H1 (cell line): ENCODE data around the gene NTMT1. TPM values are rescaled to one million over a fixed set of nuclear protein-coding genes. Genes with fewer than 3 reads are reported as not detected.

ENCODE experiments used
- CTCF ChIA-PET: fragments of 300-600 bp; sonication (Branson Sonifier 250); formaldehyde crosslinking; loops from one replicate; lab custom pipeline; 2021; ENCODE audit not compliant: partially characterized antibody; lab: Charles Lee
- POLR2A ChIA-PET: fragments of 300-600 bp; sonication (Branson Sonifier 250); formaldehyde crosslinking; loops from one replicate; lab custom pipeline; 2021; ENCODE audit warnings: inconsistent platforms; ENCODE audit not compliant: partially characterized antibody; lab: Charles Lee
- DNase-seq, 2 experiments: peaks; one replicate each; pipeline versions ENCODE4 v3.0.0 to v3.0.0-alpha.2; 2010 to 2022; ENCODE audit warnings: low spot score in 2 of 2, low read depth in 1 of 2, mixed read lengths in 1 of 2
- FAIRE-seq: peaks from 2 replicates; lab custom pipeline; 2011; peaks lifted over from hg19 to GRCh38; lab: Jason Lieb, UNC
- H2AFZ ChIP-seq: 2 replicates; pipeline ENCODE4 v1.8.1; 2012; ENCODE audit warnings: low read length, inconsistent platforms
- H2AK5ac ChIP-seq: 2 replicates; pipeline ENCODE4 v1.6.1; 2013; ENCODE audit warnings: low read depth, low read length
- H2BK120ac ChIP-seq: replicated peaks from 2 replicates; pipeline ENCODE3; 2013; ENCODE audit warnings: low read depth, low read length, inconsistent platforms
- H2BK12ac ChIP-seq: 2 replicates; pipeline ENCODE4 v1.6.1; 2013; ENCODE audit warnings: low read depth, low read length
- H2BK15ac ChIP-seq: 2 replicates; pipeline ENCODE4 v1.6.1; 2013; ENCODE audit warnings: low read length
- H2BK20ac ChIP-seq: 2 replicates; pipeline ENCODE4 v1.6.1; 2013; ENCODE audit warnings: low read length
- H2BK5ac ChIP-seq: 2 replicates; pipeline ENCODE4 v1.6.1; 2013; ENCODE audit warnings: low read depth, low read length
- H3K14ac ChIP-seq: 2 replicates; pipeline ENCODE4 v1.6.1; 2013; ENCODE audit warnings: inconsistent platforms; ENCODE audit not compliant: insufficient read length
- H3K18ac ChIP-seq: 2 replicates; pipeline ENCODE4 v1.6.1; 2013; ENCODE audit warnings: low read length; ENCODE audit errors: extremely low read depth
- H3K23ac ChIP-seq: 2 replicates; pipeline ENCODE4 v1.6.1; 2013; ENCODE audit warnings: inconsistent platforms; ENCODE audit not compliant: insufficient read length
- H3K23me2 ChIP-seq: 2 replicates; pipeline ENCODE4 v1.6.1; 2013; ENCODE audit warnings: low read depth, low read length
- H3K27ac ChIP-seq: 2 replicates; pipeline ENCODE4 v1.6.1; 2011; ENCODE audit warnings: low read depth, low read length, inconsistent platforms
- H3K27me3 ChIP-seq, 4 experiments: replicated peaks in 1 of 4; 1 replicate in 1 of 4; 2 replicates in 3 of 4; pipeline versions ENCODE4 v1.6.1 to v1.8.1; 2011 to 2013; ENCODE audit warnings: low read length in 3 of 4, mild to moderate bottlenecking in 3 of 4, inconsistent platforms in 2 of 4, mixed read lengths in 2 of 4, moderate library complexity in 1 of 4; ENCODE audit not compliant: control insufficient read depth in 3 of 4, insufficient read depth in 3 of 4; ENCODE audit errors: extremely low read depth in 1 of 4
- H3K36me3 ChIP-seq, 4 experiments: 2 replicates each; pipeline versions ENCODE4 v1.6.1 to v1.8.1; 2011 to 2013; ENCODE audit warnings: mild to moderate bottlenecking in 4 of 4, low read length in 3 of 4, moderate library complexity in 2 of 4, control low read depth in 1 of 4, inconsistent platforms in 1 of 4; ENCODE audit not compliant: insufficient read depth in 4 of 4, control insufficient read depth in 2 of 4
- H3K4ac ChIP-seq: replicated peaks from 2 replicates; pipeline ENCODE3; 2013; ENCODE audit warnings: low read length, low read depth, mixed read lengths, inconsistent platforms; ENCODE audit not compliant: insufficient read length
- H3K4me1 ChIP-seq, 4 experiments: replicated peaks in 1 of 4; 1 replicate in 1 of 4; 2 replicates in 3 of 4; pipeline versions ENCODE4 v1.6.1 to v1.8.1; 2011 to 2013; ENCODE audit warnings: low read length in 3 of 4, inconsistent platforms in 2 of 4, mixed read lengths in 1 of 4; ENCODE audit not compliant: insufficient read depth in 4 of 4, control insufficient read depth in 3 of 4
- H3K4me2 ChIP-seq, 2 experiments: 2 replicates each; pipeline versions ENCODE4 v1.6.1 to v1.8.1; 2011 to 2013; ENCODE audit warnings: low read depth in 2 of 2, low read length in 2 of 2, control low read depth in 1 of 2, inconsistent platforms in 1 of 2, mild to moderate bottlenecking in 1 of 2; ENCODE audit not compliant: insufficient read depth in 1 of 2
- H3K4me3 ChIP-seq, 4 experiments: fragments of 200-600, 300-600 bp in 1 of 4; sonication (generic), shearing (Covaris generic), sonication (Bioruptor Twin) in 1 of 4; 2 replicates each; pipeline versions ENCODE4 v1.5.1 to v1.8.1; 2011 to 2016; ENCODE audit warnings: low read length in 4 of 4, low read depth in 3 of 4, control low read depth in 2 of 4, inconsistent platforms in 2 of 4, mild to moderate bottlenecking in 2 of 4, mixed read lengths in 1 of 4, moderate library complexity in 1 of 4; ENCODE audit not compliant: insufficient read depth in 2 of 4; ENCODE audit errors: extremely low read depth in 1 of 4
- H3K56ac ChIP-seq: replicated peaks from 2 replicates; pipeline ENCODE3; 2013; ENCODE audit warnings: low read depth, mild to moderate bottlenecking, mixed read lengths, low read length, inconsistent platforms; ENCODE audit not compliant: insufficient read length
- H3K79me1 ChIP-seq: 2 replicates; pipeline ENCODE4 v1.6.1; 2013; ENCODE audit warnings: low read depth, low read length, control low read depth
- H3K79me2 ChIP-seq, 2 experiments: 2 replicates each; pipeline versions ENCODE4 v1.6.1 to v1.8.1; 2012 to 2013; ENCODE audit warnings: low read length in 2 of 2, mild to moderate bottlenecking in 2 of 2, inconsistent platforms in 1 of 2; ENCODE audit not compliant: insufficient read depth in 2 of 2, control insufficient read depth in 1 of 2
- H3K9ac ChIP-seq, 4 experiments: replicated peaks in 1 of 4; 1 replicate in 1 of 4; 2 replicates in 3 of 4; pipeline versions ENCODE4 v1.6.1 to v1.8.1; 2011 to 2013; ENCODE audit warnings: low read depth in 3 of 4, low read length in 3 of 4, control low read depth in 2 of 4, mild to moderate bottlenecking in 2 of 4, moderate library complexity in 2 of 4, inconsistent platforms in 1 of 4; ENCODE audit errors: extremely low read depth in 1 of 4
- H3K9me3 ChIP-seq, 2 experiments: 2 replicates each; pipeline versions ENCODE4 v1.6.1 to v1.8.1; 2012 to 2013; ENCODE audit warnings: mild to moderate bottlenecking in 2 of 2, moderate library complexity in 2 of 2, control low read depth in 1 of 2, inconsistent platforms in 1 of 2, low read depth in 1 of 2, low read length in 1 of 2, mixed read lengths in 1 of 2; ENCODE audit not compliant: insufficient read depth in 2 of 2
- H4K20me1 ChIP-seq, 2 experiments: replicated peaks in 1 of 2; 2 replicates each; pipeline versions ENCODE3 to v1.8.1; 2011 to 2013; ENCODE audit warnings: inconsistent platforms in 2 of 2, low read length in 2 of 2, mild to moderate bottlenecking in 1 of 2; ENCODE audit not compliant: insufficient read depth in 2 of 2, control insufficient read depth in 1 of 2
- H4K5ac ChIP-seq: 2 replicates; pipeline ENCODE4 v1.6.1; 2013; ENCODE audit warnings: low read length, low read depth, mixed read lengths, inconsistent platforms; ENCODE audit not compliant: insufficient read length
- H4K8ac ChIP-seq: 2 replicates; pipeline ENCODE4 v1.8.0; 2013; ENCODE audit warnings: mild to moderate bottlenecking, moderate library complexity, low read length, inconsistent platforms; ENCODE audit not compliant: insufficient read depth; ENCODE audit errors: extremely low read depth
- H4K91ac ChIP-seq: replicated peaks from 2 replicates; pipeline ENCODE3; 2013; ENCODE audit warnings: low read length, mixed read lengths, inconsistent platforms; ENCODE audit not compliant: insufficient read length
- CBX8 ChIP-seq: fragments of 300-800, 300-1000 bp; sonication (generic); IDR thresholded peaks from 2 replicates; pipeline ENCODE4 v1.7.1; 2016; ENCODE audit warnings: low read depth, low read length, borderline replicate concordance
- WGBS, 2 experiments: shearing (Covaris generic) in 1 of 2; methylation state at CpG; one replicate each; pipeline versions ENCODE4 v1.1.6 to v1.1.7; 2013 to 2015; ENCODE audit warnings: low lambda C conversion rate in 2 of 2, mixed read lengths in 2 of 2, inconsistent platforms in 1 of 2, low coverage in 1 of 2, missing lambda C conversion rate in 1 of 2; ENCODE audit not compliant: insufficient replicate concordance in 2 of 2, insufficient coverage in 1 of 2, insufficient read length in 1 of 2; ENCODE audit errors: extremely low coverage in 1 of 2, missing lambda C conversion rate in 1 of 2; 5-methylcytosine and 5-hydroxymethylcytosine counted together
- polyA plus RNA-seq, 7 experiments: library from polyadenylated mRNA; depleted of rRNA in 3 of 7; stranded (reverse) in 5 of 7; unstranded in 2 of 7; fragments of >200 nt in 5 of 7; fragments of 200-250 nt in 2 of 7; gene quantifications; 1 replicate in 5 of 7; 2 replicates in 1 of 7; 4 replicates in 1 of 7; pipeline versions ENCODE4 v1.2.1 to v1.2.3, GENCODE V29; 2011 to 2013; ENCODE audit warnings: missing spikeins in 2 of 7, mixed read lengths in 2 of 7
- total RNA-seq: library from RNA; stranded (reverse); fragmentation: NEBNext Ultra II Directional; extraction: Animal tissue kit (Norgen Biotek cat#: 25700); gene quantifications from 2 replicates; pipeline ENCODE4 v1.2.1, GENCODE V29; 2021

Gene NTMT1
- total and polyA plus RNA-seq, 2 of the 8 experiments (the other 6 are each of a cell fraction or from before 2014, with no cell fraction given) = 66.8 to 70.2 TPM

DNA sequence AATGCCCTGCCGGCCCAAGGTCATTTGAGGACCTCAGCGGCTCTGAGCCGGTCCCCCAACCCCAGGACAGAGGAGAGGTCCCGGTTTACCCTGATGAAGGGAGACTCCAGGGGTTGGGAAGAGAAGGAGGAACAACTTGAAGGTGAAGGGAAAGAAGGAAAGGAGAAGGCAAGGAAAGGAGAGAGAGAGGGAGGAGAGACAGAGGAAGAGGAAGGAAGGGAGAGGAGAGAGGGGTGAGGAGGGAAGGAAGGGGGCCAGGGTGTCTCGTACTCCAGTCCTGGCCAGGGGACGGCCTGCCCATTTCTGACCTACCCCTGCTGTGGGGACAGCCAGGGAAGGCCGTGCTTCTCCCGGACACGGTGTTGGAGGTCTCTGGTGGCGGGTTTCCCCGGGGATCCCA, 41.4 kb downstream of the NTMT1 start:
- peak overlapping the region; percentile 72; the same call in 1 of the 2 replicates for H2BK15ac ChIP-seq
- peaks cover 9 to 29% (median 21%) of the 10 kb centered on the region in 4 experiments for H3K27me3 ChIP-seq
- H3K9me3 ChIP-seq = no peaks in the 10 kb centered on the region
- H3K4me3 ChIP-seq = no peak overlapping the region
- H2BK20ac ChIP-seq = no peak overlapping the region
- CTCF ChIA-PET = interaction anchor here (0.8 to 2.9 kb wide), 4 partner anchors 9 to 70 kb away, joined by 3 to 7 read pairs (median 4); no protein-coding TSS in a partner anchor
- H3K4ac ChIP-seq = no peak overlapping the region
- no peak overlapping the region for H3K14ac ChIP-seq
- H3K36me3 ChIP-seq = no peaks in the 10 kb centered on the region
- no peak overlapping the region for H4K91ac ChIP-seq
- FAIRE-seq (no peak), DNase-seq (no peak)
- no peak overlapping the region for H3K56ac ChIP-seq
- no peak overlapping the region for H3K18ac ChIP-seq
- H3K79me2 ChIP-seq = no peaks in the 10 kb centered on the region
- POLR2A ChIA-PET = interaction anchor here (0.6 to 1.9 kb wide), 2 partner anchors 15 to 27 kb away, joined by 3 to 6 read pairs; no protein-coding TSS in a partner anchor
- H3K4me1 ChIP-seq = peaks cover 0 to 10% (median 5%) of the 10 kb centered on the region in 4 experiments; a peak in 6 of 7 replicates
- no peak overlapping the region; the same call in 1 of the 2 replicates for H2BK5ac ChIP-seq
- no peak for TF ChIP-seq CBX8
- H3K9ac ChIP-seq = no peak overlapping the region
- H3K4me2 ChIP-seq = no peak overlapping the region
- no peak overlapping the region for H2BK12ac ChIP-seq
- H4K8ac ChIP-seq = no peak overlapping the region
- H2BK120ac ChIP-seq = no peak overlapping the region
- H3K79me1 ChIP-seq = no peaks in the 10 kb centered on the region
- no peak overlapping the region for H2AFZ ChIP-seq
- H3K23me2 ChIP-seq = peaks cover 9% of the 10 kb centered on the region; the same call in 1 of the 2 replicates
- WGBS, 2 experiments = 91% methylated on average over 10 of the region's 11 CpGs; no CpG with 5 or more reads in 1 of the 2 experiments
- no peaks in the 10 kb centered on the region for H4K20me1 ChIP-seq
- no peak overlapping the region for H3K23ac ChIP-seq
- H4K5ac ChIP-seq = no peak overlapping the region
- no peak overlapping the region for H2AK5ac ChIP-seq
- H3K27ac ChIP-seq = no peak overlapping the region
